ENCODE measurements around the gene EAPP. TPM values are rescaled to one million over a fixed set of nuclear protein-coding genes. Genes with fewer than 3 reads are reported as not detected.
A peak's percentile ranks its signal among the peaks of the same experiment; 100 is the strongest.
"Not testable (repeated sequence)": the region's sequence is repeated elsewhere in the genome, so short reads cannot be mapped to it uniquely, and the experiment has no call there.

The EAPP gene, protein sequence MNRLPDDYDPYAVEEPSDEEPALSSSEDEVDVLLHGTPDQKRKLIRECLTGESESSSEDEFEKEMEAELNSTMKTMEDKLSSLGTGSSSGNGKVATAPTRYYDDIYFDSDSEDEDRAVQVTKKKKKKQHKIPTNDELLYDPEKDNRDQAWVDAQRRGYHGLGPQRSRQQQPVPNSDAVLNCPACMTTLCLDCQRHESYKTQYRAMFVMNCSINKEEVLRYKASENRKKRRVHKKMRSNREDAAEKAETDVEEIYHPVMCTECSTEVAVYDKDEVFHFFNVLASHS
- total RNA-seq, result 33.8 and 44.2 TPM in 2 replicates

DNA sequence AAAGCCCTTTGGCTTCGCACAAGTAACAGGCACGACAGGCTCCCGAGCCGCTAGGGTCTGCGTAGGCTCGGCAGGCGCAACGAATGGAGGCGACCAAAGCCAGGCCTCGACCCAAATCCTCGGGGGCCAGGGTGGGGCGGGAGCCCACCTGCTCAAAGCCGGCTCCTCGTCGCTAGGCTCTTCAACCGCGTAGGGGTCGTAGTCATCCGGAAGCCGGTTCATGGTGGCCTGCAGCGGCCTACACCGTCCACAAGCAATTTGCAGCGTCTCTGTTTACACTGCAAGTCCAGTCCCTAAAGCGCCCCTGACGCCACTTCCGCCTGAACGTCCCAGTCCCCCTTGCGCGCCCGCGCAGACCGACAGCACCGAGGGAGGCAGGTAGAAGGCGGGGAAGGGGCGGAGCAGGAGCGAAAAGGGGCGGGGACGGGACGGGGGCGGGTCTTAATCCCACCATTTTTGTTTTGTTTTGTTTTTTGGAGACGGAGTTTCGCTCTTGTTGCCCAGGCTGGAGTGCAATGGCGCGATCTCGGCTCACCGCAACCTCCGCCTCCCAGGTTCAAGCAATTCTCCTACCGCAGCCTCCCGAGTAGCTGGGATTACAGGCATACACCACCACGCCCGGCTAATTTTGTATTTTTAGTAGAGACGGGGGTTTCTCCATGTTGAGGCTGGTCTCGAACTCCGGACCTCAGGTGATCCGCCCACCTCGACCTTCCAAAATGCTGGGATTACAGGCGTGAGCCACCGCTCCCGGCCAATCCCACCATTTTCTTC lies at the start of gene EAPP:
Gene EAPP, minus strand, starts transcription at position 295 of the 774 bp plus-strand sequence. Its CDS starts 73 bp downstream, at position 222.
- peak; percentile 98 to 99 for DNase-seq (ENCODE audit: low read depth in 2 of 2)

DNA sequence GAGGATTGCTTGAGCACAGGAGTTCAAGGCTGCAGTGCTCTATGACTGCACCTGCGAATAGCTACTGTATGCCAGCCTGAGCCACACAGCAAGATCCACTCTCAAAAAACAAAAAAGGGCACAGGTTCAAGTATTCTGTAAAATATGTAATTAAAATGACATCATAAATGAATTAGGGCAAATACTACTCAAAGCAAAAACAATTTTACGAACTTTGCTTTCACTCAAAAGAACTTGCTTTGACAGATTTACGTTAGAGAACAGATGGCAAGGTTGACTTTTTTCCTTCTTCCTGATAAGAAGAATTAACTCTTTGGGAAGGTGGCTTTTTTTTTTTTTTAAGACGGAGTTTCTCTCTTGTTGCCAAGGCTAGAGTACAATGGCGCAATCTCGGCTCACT lies 44.0 kb upstream of the EAPP start:
- no peak for DNase-seq (ENCODE audit: low read depth in 2 of 2)

DNA sequence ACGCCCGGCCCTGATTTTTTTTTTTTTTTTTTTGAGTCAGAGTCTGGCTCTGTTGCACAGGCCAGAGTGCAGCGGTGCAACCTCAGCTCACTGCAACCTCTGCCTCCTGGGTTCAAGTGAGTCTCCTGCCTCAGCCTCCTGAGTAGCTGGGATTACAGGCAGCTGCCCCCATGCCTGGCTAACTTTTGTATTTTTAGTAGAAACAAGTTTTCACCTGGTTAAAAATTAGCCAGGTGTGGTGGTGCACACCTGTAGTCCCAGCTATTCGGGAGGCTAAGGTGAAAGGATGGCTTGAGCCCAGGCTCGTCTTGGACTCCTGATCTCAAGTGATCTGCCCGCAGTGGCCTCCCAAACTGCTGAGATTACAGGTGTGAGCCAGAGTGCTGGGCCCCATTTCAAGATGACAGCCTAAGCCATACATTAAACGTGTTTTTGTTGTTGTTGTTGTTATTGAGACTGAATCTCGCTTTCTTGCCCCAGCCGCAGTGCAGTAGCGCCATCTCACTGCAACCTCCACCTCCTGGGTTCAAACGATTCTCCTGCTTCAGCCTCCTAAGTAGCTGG lies 42.7 kb upstream of the EAPP start:
- no peak for DNase-seq (ENCODE audit: low read depth in 2 of 2)

DNA sequence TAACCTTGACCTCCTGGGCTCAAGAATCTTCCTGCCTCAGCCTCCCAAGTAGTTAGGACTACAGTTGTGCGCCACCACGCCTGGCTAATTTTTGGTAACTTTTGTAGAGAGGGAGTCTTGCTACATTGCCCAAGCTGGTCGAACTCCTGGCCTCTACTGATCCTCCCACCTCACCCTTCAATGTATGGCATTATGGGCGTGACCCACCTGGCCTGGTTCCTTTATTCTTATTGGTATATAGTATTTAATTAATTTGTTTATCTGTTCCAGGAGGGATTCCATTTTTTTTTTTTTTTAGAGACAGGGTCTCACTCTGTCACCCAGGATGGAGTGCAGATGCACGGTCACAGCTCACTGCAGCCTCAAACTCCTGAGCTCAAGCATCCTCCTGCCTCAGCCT lies 40.9 kb upstream of the EAPP start:
- no peak for DNase-seq (ENCODE audit: low read depth in 2 of 2)

DNA sequence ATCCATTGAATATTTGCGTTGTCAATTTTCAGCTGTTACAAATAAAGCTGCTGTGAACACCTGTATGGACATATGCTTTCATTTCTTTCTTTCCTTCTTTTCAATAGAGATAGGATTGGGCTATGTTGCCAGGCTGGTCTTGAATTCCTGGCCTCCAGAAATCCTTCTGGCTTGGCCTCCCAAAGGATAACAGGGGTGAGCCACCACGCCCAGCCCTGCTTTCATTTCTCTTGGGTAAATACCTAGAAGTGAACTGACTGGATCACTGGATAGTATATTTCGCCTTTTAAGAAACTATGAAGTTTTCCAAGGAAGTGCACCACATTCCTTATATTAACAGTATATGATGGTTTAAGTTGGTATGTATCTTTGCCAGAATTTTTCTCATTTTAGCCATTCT lies 32.3 kb upstream of the EAPP start:
- no peak for DNase-seq (ENCODE audit: low read depth in 2 of 2)

DNA sequence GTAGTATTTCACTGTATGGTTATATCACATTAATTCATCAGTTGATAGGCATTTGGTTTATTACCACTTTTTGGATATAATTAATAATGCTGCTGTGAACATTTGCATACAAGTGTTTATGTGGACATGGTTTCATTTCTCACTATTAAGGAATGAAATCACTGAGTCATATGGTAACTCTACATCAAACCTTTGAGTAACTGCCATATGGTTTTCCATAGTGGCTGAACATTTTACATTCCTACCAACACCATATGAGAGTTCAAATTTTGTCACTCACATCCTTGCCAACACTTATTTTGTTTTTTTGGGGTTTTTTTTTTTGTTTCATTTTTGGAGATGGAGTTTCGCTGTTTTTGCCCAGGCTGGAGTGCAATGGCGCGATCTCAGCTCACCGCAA lies 30.2 kb upstream of the EAPP start:
- no peak for DNase-seq (ENCODE audit: low read depth in 2 of 2)

DNA sequence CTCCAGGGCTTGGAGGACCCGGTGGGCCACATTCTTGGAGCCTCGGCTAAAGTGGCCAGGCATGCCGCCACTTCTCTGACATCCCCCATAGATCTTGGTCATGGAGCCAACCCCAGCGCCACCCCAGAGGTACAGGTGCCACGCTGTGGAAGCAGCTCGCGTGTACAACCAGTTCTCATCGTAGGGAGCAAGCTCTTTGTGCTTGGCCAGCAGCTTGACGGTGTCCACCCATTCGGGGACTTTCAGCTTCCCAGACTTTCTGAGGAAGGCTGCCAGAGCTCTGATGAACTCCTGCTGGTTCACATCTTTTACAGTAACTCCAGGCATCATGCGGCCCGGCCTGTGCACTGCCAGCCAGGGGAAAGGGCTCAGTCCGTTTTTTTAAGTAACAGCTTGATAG lies 29.3 kb upstream of the EAPP start:
- no peak for DNase-seq (ENCODE audit: low read depth in 2 of 2)

DNA sequence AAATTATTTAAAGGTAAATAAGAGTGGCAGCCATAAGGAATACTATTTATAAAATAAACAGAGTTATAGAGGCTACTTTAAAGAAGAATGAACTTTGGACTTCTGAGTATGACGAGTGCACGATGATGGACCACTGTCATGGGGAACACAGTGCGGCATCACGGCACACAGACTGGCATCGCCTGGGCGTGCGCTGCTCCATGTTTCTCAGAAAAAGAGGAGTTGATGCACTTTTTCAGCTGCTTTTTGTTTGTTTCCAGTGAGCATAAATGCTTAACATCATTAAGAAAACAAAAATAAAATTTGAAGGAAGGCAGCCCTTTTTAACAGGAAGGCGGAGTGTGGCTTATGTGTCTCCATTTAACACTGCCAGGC lies 23.3 kb upstream of the EAPP start:
- DNase-seq (ENCODE audit: low read depth in 2 of 2), result no peak

DNA sequence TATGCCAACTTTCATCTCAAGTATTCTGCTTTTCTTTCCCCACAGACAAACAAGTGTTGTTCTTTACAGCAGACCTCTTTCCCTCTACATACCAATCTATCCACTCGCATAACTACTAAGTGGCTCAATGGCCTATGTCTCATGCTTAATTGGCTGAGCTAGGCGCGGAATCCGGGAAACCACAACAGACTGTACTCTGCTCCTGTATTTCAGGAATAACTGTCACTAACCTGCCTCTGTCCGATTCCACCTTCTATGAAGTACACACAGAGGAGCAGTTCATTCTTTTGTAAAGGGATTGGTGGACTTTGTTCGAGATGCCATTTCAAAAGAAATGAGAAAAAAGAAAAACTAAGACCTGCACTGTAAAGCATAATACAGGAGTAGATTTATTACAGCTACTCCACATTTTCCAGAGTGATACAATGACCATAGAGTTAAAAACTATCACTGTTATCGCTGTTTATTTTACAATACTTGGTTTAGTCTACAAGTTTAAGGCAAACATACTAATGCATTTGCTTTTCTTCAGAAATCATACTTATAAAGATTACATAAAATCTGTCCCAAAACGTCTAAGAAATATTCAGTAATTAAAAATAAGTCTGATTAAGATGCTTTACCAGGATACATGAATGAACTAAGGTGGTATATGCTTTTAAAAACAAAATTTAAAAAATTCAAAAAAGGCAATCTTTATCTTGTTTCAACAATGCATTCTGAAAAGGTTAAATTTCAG lies 22.7 kb upstream of the EAPP start:
- not testable (repeated sequence) for DNase-seq (ENCODE audit: low read depth in 2 of 2)

DNA sequence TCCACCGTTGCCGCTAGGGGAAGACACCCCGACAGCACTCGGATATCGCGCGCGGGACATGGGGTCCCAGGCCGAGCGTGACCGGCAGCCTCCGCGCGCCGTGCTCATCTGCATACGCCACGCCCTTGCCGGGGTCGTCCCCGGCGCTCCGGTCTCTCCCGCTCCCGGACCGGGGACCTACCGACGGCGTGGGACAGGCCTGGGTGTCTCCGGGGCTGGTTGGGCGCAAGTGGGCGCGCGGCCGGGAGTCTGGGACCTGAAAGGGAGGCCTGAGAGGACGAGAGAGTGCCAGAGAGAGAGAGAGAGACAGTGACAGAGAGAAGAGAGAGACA lies 17.0 kb upstream of the EAPP start:
- not testable (repeated sequence) for DNase-seq (ENCODE audit: low read depth in 2 of 2)

DNA sequence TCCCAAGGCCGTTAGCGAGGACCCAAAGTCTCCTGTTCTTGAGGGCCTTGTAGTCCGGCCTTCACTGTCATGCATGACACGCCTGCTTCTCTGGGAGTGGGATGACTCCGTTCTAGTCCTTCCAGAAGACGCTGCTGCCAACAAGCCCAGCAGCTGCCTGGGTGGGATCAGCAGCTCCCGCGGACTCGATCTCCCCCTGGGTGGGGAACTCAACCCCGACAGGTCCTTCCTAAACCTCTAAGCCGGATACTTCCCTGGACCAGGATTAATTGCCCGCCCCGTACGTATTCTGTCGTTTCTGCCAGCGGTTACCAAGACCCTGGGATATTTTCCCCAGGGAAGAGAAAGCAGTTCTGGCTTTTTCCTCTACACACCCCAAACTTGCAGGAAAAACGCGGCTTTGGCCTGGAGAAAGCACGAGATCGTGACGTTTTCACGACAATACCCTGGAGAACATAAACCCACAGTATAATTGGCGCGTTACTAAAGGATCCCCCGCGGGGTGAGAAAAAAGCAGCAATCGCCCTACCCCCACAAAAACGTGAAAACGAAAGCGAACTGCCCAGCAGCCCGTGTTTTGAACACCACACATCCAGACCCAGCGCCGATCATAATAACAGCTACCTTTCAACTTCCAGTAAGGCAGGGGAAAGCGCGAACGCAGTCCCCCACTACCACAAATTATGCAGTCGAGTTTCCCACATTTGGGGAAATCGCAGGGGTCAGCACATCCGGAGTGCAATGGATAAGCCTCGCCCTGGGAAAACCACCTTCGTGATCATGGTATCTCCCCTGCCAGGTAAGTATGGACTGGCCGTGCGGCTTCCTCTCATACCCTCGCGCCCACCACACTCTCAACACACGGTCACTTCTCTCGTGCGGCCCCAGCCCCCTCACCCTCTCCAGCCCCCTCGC lies 16.3 kb upstream of the EAPP start:
- DNase-seq (ENCODE audit: low read depth in 2 of 2), result not testable (repeated sequence)

DNA sequence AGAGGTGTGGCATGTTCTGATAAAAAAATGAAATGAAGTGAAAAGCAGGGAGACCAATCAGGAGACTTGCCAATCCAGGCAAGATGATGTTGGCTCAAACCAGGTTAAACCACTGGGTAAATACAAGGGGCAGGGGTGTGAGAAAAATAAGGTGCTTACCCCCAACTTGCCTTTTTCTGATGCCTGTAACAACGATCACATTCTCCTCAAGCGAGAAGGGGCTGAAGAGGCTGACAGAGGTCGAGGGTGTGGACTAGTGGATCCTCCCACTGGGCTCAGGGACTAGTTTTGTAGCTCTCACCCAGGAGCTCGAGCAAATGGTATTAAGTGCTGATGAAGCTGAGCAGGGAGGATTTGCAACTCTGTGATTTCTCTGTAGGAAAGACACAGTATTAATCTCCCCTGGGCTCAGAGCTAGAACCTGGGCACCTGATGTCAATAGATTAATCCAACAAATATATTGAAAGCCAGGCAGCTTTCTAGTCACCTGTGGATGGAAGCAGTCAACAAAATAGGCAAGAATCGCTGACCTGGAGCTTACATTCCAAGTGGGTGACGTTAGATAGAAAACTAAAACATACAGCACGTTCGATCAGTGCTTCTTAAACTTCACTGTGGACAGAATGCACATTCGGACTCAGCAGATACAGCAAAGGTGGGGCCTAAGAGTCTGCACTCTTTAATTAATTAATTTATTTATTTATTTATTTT lies 15.2 kb upstream of the EAPP start:
- no peak for DNase-seq (ENCODE audit: low read depth in 2 of 2)

DNA sequence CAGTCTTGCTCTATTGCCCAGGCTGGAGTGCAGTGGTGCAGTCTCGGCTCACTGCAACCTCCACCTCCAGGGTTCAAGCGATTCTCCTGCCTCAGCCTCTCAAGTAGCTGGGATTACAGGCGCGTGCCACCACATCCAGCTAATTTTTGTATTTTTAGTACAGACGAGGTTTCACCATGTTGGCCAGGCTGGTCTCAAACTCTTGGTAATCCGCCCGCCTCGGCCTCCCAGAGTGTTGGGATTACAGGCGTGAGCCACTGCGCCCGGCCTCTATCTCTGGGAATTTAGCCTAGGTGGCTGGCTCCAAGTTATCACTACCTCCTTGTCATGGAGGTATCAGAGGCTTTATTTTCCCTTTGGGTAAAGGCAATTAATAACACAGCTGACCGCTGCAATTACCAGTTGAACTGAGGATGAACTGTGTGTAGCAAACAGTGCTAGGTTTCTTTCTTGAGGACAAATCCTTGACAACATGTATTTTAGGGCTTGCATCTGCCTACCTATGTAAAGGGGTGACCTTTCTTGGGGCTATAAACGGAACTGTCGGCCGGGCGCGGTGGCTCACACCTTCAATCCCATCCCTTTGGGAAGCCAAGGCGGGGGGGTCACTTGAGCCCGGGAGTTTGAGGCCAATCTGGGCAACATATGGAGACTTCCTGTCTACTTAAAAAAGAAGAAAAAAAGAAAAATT lies 9.9 kb upstream of the EAPP start:
- not testable (repeated sequence) for DNase-seq (ENCODE audit: low read depth in 2 of 2)

DNA sequence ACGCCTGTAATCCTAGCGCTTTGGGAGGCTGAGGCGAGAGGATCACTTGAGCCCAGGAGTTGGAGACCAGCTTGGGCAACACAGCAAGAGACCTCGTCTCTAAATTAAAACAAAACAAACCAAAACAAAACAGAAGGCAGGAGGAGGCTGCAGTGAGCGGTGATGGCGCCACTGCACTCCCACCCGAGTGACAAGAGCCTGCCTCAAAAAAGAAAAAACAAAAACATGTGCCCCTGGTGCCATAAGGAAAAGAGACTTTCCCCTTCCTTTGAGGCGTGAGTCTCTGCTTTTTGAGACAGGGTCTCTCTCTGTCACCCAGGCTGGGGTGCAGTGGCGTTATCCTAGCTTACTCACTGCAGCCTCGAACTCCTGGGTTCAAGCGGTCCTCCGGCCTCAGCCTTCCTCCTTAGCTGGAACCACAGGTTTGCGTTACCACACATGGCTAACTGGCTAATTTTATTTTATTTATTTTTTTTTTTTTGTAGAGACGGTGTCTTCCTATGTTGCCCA lies 9.0 kb upstream of the EAPP start:
- DNase-seq (ENCODE audit: low read depth in 2 of 2), result no peak

DNA sequence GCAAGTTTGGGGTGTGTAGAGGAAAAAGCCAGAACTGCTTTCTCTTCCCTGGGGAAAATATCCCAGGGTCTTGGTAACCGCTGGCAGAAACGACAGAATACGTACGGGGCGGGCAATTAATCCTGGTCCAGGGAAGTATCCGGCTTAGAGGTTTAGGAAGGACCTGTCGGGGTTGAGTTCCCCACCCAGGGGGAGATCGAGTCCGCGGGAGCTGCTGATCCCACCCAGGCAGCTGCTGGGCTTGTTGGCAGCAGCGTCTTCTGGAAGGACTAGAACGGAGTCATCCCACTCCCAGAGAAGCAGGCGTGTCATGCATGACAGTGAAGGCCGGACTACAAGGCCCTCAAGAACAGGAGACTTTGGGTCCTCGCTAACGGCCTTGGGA lies 7.6 kb upstream of the EAPP start:
- not testable (repeated sequence) for DNase-seq (ENCODE audit: low read depth in 2 of 2)

DNA sequence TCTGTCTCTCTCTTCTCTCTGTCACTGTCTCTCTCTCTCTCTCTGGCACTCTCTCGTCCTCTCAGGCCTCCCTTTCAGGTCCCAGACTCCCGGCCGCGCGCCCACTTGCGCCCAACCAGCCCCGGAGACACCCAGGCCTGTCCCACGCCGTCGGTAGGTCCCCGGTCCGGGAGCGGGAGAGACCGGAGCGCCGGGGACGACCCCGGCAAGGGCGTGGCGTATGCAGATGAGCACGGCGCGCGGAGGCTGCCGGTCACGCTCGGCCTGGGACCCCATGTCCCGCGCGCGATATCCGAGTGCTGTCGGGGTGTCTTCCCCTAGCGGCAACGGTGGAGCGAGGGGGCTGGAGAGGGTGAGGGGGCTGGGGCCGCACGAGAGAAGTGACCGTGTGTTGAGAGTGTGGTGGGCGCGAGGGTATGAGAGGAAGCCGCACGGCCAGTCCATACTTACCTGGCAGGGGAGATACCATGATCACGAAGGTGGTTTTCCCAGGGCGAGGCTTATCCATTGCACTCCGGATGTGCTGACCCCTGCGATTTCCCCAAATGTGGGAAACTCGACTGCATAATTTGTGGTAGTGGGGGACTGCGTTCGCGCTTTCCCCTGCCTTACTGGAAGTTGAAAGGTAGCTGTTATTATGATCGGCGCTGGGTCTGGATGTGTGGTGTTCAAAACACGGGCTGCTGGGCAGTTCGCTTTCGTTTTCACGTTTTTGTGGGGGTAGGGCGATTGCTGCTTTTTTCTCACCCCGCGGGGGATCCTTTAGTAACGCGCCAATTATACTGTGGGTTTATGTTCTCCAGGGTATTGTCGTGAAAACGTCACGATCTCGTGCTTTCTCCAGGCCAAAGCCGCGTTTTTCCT lies 7.0 kb upstream of the EAPP start:
- not testable (repeated sequence) for DNase-seq (ENCODE audit: low read depth in 2 of 2)

DNA sequence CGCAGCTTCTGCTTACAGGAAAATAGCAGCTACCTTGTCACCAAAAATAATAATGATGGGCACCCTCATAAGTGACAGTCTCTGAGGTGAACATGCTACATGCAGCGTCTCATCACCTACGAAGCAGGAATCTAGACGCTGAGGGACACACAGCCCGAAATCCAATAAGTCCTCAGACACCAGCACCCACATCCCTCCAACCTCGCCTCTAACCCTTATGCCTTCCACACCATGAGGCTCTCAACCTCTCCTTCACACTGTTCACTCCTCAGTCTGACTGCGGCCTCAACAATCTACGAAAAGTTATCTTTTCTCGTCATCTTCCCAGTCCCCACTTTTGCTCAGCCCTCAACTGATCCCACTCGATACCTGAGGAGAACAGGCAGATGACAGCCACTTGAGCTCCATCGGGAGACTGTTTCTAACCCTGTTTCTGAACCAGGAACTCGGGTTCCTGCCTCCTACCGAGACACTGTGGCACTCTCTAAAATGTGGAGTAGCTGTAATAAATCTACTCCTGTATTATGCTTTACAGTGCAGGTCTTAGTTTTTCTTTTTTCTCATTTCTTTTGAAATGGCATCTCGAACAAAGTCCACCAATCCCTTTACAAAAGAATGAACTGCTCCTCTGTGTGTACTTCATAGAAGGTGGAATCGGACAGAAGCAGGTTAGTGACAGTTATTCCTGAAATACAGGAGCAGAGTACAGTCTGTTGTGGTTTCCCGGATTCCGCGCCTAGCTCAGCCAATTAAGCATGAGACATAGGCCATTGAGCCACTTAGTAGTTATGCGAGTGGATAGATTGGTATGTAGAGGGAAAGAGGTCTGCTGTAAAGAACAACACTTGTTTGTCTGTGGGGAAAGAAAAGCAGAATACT lies 919 bp upstream of the EAPP start:
- not testable (repeated sequence) for DNase-seq (ENCODE audit: low read depth in 2 of 2)

Measured in lung microvascular endothelial cell (primary cell).